DOHH2 (cell line): ENCODE data around the gene KRTAP12-1.

Experiments used
- EZH2phosphoT487 ChIP-seq: fragments of 200-600 bp; sonication (generic); IDR thresholded peaks from 2 replicates; pipeline ENCODE4 v1.6.1; 2017; ENCODE audit warnings: borderline replicate concordance, mild to moderate bottlenecking, antibody characterized with exemption, low read length, moderate library complexity, mixed read lengths
- TF ChIP-seq, protein P1 (sequence below): fragments of 200-600 bp; sonication (generic); IDR thresholded peaks from one replicate; pipeline ENCODE4 v1.5.1; 2014; ENCODE audit warnings: antibody characterized with exemption, mild to moderate bottlenecking, low read depth, low read length; ENCODE audit not compliant: poor library complexity, severe bottlenecking

DNA sequence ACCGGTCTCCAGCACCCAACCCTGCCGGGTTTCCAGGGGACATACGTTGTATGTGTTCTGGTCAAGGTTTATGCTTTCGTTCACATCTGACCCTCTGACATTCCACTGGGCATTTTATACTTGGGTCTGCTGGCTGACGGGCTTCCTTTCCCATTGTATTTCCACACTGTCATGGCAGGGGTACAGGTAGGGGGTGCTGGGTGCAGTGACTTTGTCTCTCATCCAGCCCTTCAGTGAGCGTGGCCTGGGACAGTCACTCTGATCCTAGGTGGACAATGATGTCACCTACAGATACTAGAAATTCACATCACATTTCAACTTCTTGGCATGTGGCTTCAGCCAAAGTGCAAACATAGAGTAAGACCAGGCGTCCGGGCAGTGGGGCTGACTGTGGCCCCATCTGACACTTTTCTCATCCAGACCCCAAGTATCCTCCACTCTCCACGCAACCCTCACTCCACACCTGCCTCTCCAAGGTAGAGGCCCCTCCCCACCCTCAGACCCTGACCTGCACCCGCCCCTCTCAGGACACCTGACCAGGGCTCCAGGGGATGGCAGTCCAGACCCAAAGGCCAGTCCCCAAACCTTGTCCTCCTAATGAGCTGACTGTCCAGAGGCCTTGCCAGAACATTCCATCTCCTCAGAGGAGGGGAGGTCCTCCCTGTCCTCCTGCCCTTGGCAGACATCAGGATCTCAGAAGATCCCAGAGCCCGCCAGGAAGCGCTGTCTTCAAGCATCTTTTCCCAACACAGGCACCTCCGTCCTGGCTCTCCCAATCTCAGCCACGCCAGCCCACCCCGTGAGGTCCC is 45.5 kb downstream of the KRTAP12-1 start:
- TF ChIP-seq, protein P1, sequence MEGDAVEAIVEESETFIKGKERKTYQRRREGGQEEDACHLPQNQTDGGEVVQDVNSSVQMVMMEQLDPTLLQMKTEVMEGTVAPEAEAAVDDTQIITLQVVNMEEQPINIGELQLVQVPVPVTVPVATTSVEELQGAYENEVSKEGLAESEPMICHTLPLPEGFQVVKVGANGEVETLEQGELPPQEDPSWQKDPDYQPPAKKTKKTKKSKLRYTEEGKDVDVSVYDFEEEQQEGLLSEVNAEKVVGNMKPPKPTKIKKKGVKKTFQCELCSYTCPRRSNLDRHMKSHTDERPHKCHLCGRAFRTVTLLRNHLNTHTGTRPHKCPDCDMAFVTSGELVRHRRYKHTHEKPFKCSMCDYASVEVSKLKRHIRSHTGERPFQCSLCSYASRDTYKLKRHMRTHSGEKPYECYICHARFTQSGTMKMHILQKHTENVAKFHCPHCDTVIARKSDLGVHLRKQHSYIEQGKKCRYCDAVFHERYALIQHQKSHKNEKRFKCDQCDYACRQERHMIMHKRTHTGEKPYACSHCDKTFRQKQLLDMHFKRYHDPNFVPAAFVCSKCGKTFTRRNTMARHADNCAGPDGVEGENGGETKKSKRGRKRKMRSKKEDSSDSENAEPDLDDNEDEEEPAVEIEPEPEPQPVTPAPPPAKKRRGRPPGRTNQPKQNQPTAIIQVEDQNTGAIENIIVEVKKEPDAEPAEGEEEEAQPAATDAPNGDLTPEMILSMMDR = no peak
- no peak for TF ChIP-seq EZH2phosphoT487
